Tibial nerve (tissue), 4 donors: ENCODE results near the gene USP13. TPM values are rescaled to one million over a fixed set of nuclear protein-coding genes. Genes with fewer than 3 reads are reported as not detected.

Source experiments
- DNase-seq, 2 donors: peaks; one replicate each; pipeline ENCODE4 v3.0.0-alpha.2; 2019; ENCODE audit warnings: low spot score in 2 of 2
- H3K27ac ChIP-seq, 4 donors: fragments of 200-600 bp; sonication (generic) in 3 of 4; one replicate each; pipeline ENCODE4 v1.5.1; 2017 to 2019; ENCODE audit warnings: mild to moderate bottlenecking in 1 of 4
- H3K27me3 ChIP-seq, 2 donors: fragments of 200-600 bp; sonication (generic) in 1 of 2; one replicate each; pipeline versions ENCODE4 v1.5.1 to v1.6.0; 2017 to 2019
- H3K36me3 ChIP-seq, 3 donors: fragments of 200-600 bp; sonication (generic); one replicate each; pipeline ENCODE4 v1.5.1; 2018 to 2019
- H3K4me1 ChIP-seq, 4 donors: fragments of 200-600 bp; sonication (generic) in 3 of 4; one replicate each; pipeline ENCODE4 v1.5.1; 2017 to 2019
- H3K4me3 ChIP-seq, 4 donors: fragments of 200-600 bp; sonication (generic) in 3 of 4; one replicate each; pipeline ENCODE4 v1.5.1; 2017 to 2019; ENCODE audit warnings: mild to moderate bottlenecking in 1 of 4, moderate library complexity in 1 of 4
- H3K9me3 ChIP-seq, 4 donors: fragments of 200-600 bp; sonication (generic) in 3 of 4; one replicate each; pipeline ENCODE4 v1.5.1; 2017 to 2019
- EP300 ChIP-seq, 2 donors: sonication (generic); formaldehyde crosslinking; IDR thresholded peaks; one replicate each; pipeline ENCODE4 v1.6.1; 2017; ENCODE audit warnings: antibody characterized with exemption in 2 of 2, mild to moderate bottlenecking in 1 of 2
- POLR2A ChIP-seq, 2 donors: fragments of 450-650 bp; IDR thresholded peaks; one replicate each; pipeline ENCODE4 v1.6.1; 2017; ENCODE audit warnings: antibody characterized with exemption in 2 of 2, mild to moderate bottlenecking in 2 of 2, moderate library complexity in 2 of 2
- WGBS, 2 donors: methylation state at CpG; one replicate each; pipeline ENCODE4 v1.1.5; 2018; 5-methylcytosine and 5-hydroxymethylcytosine counted together
- total RNA-seq, 4 donors: library from RNA; depleted of rRNA; stranded (reverse); fragments of >200 nt; gene quantifications; one replicate each; pipeline ENCODE4 v1.1.0, GENCODE V29; 2016
- TF ChIP-seq, protein P1 (sequence below), 5 experiments: fragments of 200-600 bp in 3 of 5; fragments of 450-650 bp in 2 of 5; sonication (generic) in 3 of 5; IDR thresholded peaks; one replicate each; pipeline ENCODE4 v1.5.1; 2016 to 2019; ENCODE audit warnings: antibody characterized with exemption in 5 of 5, mild to moderate bottlenecking in 3 of 5, moderate library complexity in 2 of 5

Gene USP13, protein sequence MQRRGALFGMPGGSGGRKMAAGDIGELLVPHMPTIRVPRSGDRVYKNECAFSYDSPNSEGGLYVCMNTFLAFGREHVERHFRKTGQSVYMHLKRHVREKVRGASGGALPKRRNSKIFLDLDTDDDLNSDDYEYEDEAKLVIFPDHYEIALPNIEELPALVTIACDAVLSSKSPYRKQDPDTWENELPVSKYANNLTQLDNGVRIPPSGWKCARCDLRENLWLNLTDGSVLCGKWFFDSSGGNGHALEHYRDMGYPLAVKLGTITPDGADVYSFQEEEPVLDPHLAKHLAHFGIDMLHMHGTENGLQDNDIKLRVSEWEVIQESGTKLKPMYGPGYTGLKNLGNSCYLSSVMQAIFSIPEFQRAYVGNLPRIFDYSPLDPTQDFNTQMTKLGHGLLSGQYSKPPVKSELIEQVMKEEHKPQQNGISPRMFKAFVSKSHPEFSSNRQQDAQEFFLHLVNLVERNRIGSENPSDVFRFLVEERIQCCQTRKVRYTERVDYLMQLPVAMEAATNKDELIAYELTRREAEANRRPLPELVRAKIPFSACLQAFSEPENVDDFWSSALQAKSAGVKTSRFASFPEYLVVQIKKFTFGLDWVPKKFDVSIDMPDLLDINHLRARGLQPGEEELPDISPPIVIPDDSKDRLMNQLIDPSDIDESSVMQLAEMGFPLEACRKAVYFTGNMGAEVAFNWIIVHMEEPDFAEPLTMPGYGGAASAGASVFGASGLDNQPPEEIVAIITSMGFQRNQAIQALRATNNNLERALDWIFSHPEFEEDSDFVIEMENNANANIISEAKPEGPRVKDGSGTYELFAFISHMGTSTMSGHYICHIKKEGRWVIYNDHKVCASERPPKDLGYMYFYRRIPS
- total RNA-seq, result 10 to 100 TPM in 3 of 4 donors, 1 to 10 TPM in 1; 9.8 to 16.7 (median 14.2) TPM

DNA sequence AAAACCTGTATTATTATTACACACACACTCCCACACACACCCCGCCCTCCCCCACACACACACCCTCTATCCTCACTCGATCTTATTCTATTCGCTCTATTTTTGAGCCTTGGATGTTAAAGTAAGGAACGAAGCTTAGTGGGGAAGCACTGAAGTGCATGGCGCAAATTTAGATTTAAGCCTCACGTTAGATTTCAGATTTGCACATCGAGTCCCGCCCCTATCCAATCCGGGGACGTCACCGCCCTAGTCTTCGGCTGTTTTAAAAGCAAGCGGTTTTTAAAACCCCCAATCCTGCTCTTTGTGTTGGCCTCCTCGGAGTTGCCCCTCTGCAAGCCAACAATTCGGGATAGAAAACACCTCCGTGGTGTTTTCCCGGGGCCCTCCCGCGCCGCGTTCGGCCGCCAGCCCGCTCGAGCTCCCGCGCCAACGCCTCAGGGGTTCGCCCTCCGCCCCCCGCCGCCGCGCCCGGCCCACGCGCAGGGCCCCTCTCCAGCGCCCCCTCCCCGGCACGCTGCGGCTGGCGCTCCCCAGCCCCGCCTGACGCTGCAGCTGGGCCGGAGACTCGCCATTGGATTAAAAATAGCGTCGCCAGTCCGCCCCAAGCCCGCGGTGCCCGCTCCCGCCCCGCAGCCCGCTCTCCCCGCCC is at the start of gene USP13:
Gene USP13 (plus strand): TSS at position 594 of the 649 bp plus-strand sequence. CDS start 186 bp downstream, outside the sequence.
- TF ChIP-seq, protein P1, sequence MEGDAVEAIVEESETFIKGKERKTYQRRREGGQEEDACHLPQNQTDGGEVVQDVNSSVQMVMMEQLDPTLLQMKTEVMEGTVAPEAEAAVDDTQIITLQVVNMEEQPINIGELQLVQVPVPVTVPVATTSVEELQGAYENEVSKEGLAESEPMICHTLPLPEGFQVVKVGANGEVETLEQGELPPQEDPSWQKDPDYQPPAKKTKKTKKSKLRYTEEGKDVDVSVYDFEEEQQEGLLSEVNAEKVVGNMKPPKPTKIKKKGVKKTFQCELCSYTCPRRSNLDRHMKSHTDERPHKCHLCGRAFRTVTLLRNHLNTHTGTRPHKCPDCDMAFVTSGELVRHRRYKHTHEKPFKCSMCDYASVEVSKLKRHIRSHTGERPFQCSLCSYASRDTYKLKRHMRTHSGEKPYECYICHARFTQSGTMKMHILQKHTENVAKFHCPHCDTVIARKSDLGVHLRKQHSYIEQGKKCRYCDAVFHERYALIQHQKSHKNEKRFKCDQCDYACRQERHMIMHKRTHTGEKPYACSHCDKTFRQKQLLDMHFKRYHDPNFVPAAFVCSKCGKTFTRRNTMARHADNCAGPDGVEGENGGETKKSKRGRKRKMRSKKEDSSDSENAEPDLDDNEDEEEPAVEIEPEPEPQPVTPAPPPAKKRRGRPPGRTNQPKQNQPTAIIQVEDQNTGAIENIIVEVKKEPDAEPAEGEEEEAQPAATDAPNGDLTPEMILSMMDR (IDR thresholded peaks at IDR 0.05), result peak in 2 of 5 experiments; percentile 20 to 26
- TF ChIP-seq POLR2A (IDR thresholded peaks at IDR 0.05) (no peak), EP300 (IDR thresholded peaks at IDR 0.05) (peak in 1 of 2 donors; percentile 22)
- Histone ChIP-seq H3K27me3 (no peaks in the 10 kb centered on the region), H3K27ac (peak within 1 kb of the TSS; percentile 62 to 94 (median 90)), H3K9me3 (no peaks in the 10 kb centered on the region), H3K4me3 (peak within 1 kb of the TSS; percentile 60 to 89 (median 84)), H3K4me1 (peaks cover 0 to 20% (median 0%) of the 10 kb centered on the region in 4 donors), H3K36me3 (no peaks in the 10 kb centered on the region)
- 0 to 1% methylated on average over 23 to 46 of the region's 56 CpGs for WGBS, 2 donors
- peak in 1 of 2 donors; percentile 36 for DNase-seq

DNA sequence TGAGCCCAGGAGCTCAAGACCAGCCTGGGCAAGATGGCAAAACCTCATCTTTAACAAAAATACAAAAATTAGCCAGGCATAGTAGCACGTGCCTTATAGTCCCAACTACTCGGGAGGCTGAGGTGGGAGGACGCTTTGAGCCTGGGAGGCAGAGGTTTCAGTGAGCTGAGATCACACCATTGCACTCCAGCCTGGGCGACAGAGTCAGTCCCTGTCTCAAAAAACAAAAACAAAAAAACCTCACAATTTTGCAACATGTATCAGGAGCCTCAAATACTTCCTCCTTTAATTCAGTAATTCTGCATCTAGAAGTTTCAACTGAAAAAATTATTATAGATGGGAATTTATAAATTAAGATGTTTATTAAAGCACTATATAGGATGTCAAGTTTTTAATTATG is 49.5 kb upstream of the USP13 start:
- 73 to 81% methylated on average over 4 of the region's 4 CpGs for WGBS, 2 donors
- DNase-seq, result no peak
- H3K27me3 ChIP-seq, result no peaks in the 10 kb centered on the region
- TF ChIP-seq EP300 (IDR thresholded peaks at IDR 0.05), result no peak
- TF ChIP-seq, protein P1 (IDR thresholded peaks at IDR 0.05), result no peak
- TF ChIP-seq POLR2A (IDR thresholded peaks at IDR 0.05), result no peak
- H3K4me3 ChIP-seq, result peak overlapping the region in 3 of 4 donors; percentile 77 to 84 (median 78)
- peaks cover 0 to 40% (median 7%) of the 10 kb centered on the region in 4 donors for H3K4me1 ChIP-seq
- no peaks in the 10 kb centered on the region for H3K9me3 ChIP-seq
- peaks cover 3 to 37% (median 6%) of the 10 kb centered on the region in 3 donors for H3K36me3 ChIP-seq
- H3K27ac ChIP-seq, result no peak overlapping the region

DNA sequence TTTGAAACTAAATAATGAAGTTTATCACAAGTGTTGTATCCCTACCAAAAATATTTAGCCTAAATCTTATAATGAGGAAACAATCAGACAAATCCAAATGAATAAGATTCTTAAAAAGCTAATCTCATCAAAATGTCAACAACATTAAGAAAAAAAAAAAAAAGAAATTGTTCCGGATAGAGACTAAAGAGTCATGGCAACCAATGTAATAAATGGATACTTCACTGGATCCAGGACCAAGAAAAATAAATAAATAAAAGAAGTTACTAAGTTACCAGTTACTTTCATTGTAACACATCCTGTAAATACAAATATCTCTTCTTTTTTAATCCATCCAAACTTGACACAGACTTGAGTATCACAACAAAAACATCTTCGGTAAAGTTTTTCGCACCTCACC is 49.0 kb upstream of the USP13 start:
- peaks cover 0 to 40% (median 7%) of the 10 kb centered on the region in 4 donors for H3K4me1 ChIP-seq
- no peaks in the 10 kb centered on the region for H3K9me3 ChIP-seq
- peaks cover under 1 to 32% (median 3%) of the 10 kb centered on the region in 3 donors for H3K36me3 ChIP-seq
- peak overlapping the region; percentile 75 to 93 (median 90) for H3K27ac ChIP-seq
- peak overlapping the region; percentile 77 to 84 (median 78) for H3K4me3 ChIP-seq
- 1 to 2% methylated on average over 3 of the region's 3 CpGs for WGBS, 2 donors
- no peaks in the 10 kb centered on the region for H3K27me3 ChIP-seq
- TF ChIP-seq, protein P1 (IDR thresholded peaks at IDR 0.05), result no peak
- no peak for TF ChIP-seq EP300 (IDR thresholded peaks at IDR 0.05)
- no peak for TF ChIP-seq POLR2A (IDR thresholded peaks at IDR 0.05)
- DNase-seq, result no peak

DNA sequence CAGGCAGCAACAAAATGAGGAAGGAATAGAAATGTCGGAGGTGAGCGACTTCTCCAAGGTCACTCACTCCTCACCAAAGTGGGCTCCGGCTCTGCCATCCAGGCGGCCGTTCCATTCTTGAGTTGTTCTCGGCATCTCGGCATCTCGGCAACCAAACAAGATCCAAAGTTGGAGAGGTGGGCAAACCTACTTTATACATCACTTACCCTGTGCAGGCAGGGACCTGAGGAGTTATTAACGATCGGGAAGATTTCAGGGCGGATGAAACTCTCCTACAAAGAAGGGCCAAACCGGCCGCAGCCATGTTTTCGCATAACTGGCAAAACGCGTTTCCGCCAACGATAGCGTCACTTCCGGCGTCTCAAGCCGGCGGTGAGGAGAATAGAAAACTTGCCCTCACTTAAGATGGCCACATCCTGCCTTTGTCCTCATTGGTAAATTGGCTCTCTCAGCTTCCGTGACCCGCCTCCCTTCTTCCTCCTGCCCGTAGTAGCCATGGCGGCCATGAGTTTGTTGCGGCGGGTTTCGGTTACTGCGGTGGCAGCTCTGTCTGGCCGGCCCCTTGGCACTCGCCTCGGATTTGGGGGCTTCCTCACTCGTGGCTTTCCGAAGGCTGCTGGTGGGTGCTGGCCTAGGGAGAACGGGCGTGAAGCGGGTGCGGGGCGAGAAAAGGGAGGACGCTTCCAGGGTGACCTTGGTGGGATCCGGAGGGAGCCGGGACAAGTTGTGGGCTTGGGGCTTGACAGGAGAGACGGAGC is 48.3 kb upstream of the USP13 start, which contains the start of the genes MRPL47 and NDUFB5:
Gene MRPL47 (minus strand): TSS at position 318 of the 758 bp plus-strand sequence. CDS start 14 bp downstream, at position 304.
Gene NDUFB5 (plus strand): TSS at position 474 of the 758 bp plus-strand sequence. CDS start 22 bp downstream, at position 496.
- peak; percentile 86 to 96 for DNase-seq
- TF ChIP-seq EP300 (IDR thresholded peaks at IDR 0.05), result peak; percentile 59 to 96
- TF ChIP-seq, protein P1 (IDR thresholded peaks at IDR 0.05), result peak in 1 of 5 experiments; percentile 36
- peak; percentile 40 to 73 for TF ChIP-seq POLR2A (IDR thresholded peaks at IDR 0.05)
- Histone ChIP-seq H3K27ac (peak within 1 kb of the TSS; percentile 75 to 93 (median 90)), H3K4me3 (peak within 1 kb of the TSS; percentile 77 to 84 (median 78)), H3K27me3 (no peaks in the 10 kb centered on the region), H3K9me3 (no peaks in the 10 kb centered on the region), H3K4me1 (peaks cover 0 to 40% (median 7%) of the 10 kb centered on the region in 4 donors), H3K36me3 (peaks cover 0 to 26% (median 3%) of the 10 kb centered on the region in 3 donors)
- 1% methylated on average over 45 of the region's 45 CpGs for WGBS, 2 donors
